T-helper 2 cell (primary cell): ENCODE data around the gene LRRC8C.

Experiments
- DNase-seq, 5 experiments: peaks; one replicate each; pipeline versions ENCODE4 v3.0.0 to v3.0.0-alpha.2; 2012 to 2022

Gene LRRC8C

DNA sequence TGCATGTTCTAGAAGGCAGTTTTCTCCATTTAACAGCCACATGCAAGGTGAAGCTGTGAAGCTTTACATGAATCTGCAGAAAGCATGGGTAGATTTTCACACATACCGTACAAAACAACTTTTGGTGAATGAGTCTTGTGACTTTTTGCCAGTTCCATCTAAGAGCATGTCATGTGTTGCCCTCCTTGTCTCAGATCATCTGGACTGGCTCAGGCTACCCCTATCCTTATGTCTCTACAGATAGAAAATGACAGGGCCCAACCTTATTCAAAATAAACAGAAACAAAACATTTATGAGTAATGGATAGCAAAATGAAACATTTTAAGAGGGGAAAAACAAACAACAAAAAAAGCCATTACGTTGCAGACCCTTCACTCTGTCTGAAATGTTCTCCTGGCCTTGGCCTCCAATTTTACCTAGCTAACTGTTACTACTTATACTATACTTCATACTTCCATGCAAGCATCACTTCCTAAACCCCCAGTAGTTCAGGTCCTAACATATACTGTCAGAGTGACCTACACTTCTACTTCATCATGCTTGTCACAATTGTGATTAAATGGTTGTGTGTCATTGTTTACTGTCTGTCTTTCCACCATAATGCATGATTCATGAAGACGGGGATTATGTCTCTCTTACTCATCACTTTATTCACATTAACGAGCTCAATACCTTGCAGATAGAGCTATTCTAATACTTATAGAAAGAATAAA is 39.0 kb downstream of the LRRC8C start:
- no peak for DNase-seq

DNA sequence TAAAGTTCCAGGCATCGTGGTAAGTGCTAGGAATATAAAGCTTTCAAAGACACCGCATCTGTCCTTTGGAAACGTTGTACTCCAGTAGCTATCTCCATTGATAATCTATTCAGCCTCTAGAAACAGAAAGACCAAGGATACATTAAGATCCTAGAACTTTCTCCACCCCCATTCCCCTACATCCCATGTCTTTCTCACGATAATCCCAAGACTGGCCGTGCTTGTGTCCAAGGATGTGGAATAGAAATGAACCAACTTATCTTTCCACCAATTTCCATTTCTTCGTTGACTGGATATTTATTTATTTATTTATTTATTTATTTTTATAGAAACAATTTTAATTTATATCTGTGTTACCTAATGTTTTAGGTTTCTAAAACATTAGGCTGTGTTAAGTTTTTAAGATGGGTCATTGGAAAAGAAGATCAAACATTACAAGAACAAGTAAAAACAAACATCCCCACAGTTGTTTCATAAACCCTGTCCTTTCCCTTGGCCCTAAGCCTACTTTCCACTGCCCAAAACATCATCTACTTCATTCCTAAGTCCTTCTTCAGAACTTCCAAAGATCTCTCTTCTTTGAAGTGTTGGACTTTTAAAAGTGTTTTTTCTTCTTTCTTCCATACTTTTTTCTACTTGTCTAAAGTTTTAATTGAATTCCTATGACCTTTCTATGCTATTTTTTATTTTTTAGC is 39.7 kb downstream of the LRRC8C start:
- DNase-seq = no peak

DNA sequence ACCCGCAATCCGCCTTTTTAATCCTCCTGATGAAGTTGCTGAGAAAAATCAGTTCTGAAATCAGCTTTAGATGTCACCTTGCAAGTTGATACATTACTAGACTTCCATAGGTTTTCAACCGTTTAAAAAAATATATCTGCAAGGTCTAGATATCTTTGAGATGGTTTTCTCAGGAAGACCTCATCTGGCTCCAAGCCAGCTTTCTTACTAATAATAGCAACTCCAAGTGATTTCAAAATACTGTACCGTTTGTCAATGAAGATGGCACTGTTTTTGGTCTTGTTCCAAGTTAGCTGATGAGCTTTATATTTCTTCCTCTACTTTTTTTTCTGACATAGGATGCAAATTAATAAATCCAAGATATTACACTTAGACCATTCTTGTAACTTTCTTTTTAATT is 40.3 kb downstream of the LRRC8C start:
- no peak for DNase-seq

DNA sequence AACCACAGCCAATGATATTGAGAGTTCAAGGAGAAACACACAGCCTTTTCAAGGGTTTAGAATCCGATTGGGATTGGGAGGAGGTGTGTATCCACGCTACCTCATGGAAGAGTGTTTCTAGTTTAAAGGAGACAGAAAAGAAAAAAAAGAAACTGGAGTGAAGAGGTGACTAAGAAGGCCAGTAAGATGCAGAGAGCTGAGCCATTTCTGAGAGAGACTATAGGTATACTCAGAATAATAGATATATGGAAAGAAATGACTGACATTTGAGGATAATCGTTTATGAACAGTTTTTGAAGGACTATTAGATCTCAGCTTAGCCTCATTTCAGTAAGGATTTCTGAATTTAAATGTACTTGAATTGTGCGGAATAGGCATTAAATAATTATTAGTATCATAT is 42.8 kb downstream of the LRRC8C start:
- no peak for DNase-seq

DNA sequence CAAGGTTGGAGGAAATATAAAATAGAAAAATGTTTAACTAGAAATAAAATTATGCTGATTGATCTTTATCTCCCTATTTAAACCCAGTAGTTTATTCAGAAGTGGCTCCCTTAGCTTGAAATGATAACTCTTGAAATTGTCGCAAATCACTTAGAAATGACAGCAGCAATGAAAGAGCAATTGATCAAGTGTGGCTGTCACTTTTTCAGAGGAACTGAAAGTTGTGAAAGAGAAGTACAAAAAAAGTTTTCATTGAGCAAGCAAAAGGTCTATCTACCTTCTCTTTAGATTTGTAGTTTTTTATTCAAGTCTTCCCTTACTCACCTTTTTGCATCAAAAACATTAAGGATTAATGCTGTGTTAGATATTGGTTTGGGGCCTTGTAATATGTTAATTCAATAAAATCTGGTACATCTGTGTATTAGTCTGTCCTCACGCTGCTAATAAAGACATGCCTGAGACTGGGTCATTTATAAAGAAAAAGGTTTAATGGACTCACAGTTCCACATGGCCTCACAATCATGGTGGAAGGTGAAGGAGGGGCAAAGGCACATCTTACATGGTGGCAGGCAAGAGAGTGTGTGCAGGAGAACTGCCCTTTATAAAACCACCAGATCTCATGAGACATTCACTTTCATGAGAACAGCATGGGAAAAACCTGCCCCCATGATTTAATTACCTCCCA is 48.3 kb downstream of the LRRC8C start:
- no peak for DNase-seq

DNA sequence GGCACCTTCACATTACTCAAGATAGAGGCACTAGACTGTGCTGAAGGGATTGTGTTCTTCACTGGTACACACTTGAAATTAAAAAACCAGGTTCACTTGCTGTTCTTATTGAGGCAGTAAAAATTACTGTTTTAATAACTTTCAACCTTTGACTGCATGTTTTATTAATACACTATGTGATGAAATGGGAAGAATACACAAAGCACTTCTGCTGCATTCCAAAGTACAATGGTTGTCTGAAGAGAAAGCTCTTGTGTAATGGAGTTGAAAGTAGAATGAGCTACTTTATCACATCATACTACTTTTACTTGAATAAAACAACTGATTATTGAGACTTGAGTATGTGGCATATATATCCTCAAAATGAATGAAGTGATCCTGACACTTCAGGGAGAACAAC is 49.7 kb downstream of the LRRC8C start:
- no peak for DNase-seq

DNA sequence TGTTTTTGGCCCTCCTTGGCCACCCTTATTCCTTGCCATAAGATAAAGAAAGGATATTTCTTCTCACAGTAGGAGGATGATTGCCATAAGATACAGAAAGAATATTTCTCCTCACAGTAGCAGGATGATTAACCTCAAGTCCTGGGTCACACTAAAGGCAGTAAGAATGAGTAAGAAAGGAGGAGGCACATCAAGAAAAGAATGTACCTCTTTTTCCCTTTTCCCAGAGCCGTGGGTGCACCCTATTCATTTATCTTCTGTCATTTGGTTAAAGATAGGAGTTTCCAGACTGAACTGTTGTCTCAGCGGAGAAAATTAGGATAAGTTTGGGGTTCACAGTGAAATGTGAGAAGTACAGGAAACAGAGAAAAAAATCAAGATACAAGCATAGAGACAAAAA is 52.5 kb downstream of the LRRC8C start:
- no peak for DNase-seq

DNA sequence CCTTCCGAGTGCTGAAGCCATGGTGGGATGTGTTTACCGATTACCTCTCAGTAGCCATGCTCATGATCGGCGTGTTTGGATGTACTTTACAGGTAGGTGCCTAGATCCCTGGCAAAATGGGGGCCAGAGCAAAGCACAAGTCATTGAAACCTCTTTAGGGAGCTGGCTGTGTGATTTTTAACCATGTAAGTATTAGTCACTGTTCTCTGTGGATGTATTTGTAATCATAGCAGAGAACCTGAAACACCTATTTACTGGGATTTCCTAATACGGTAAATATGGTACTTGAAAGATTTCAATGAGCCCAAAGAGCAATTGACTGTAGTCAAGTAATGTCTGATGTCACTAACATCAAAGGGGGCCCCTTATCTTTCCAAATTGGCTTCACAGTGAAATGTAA is 53.6 kb downstream of the LRRC8C start:
- no peak for DNase-seq

DNA sequence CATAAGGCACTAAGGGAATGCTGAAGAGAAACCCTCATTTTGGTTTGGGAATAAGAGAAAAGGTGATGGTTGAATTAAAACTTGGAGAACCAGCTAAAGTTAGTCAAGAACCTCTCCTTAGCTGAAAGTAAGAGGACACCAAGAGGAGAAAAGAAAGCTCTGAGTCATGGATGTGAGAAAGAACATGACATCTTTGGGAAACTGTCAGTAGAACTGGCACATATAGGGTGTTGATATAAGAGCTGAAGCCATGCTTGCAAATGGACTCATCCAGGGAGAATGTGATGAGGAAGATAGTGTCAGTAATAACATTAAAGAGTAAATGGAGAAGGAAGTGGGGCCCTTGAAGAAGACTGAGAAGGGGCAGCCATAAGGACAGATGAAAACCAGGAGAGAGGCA is 54.3 kb downstream of the LRRC8C start:
- DNase-seq = no peak

DNA sequence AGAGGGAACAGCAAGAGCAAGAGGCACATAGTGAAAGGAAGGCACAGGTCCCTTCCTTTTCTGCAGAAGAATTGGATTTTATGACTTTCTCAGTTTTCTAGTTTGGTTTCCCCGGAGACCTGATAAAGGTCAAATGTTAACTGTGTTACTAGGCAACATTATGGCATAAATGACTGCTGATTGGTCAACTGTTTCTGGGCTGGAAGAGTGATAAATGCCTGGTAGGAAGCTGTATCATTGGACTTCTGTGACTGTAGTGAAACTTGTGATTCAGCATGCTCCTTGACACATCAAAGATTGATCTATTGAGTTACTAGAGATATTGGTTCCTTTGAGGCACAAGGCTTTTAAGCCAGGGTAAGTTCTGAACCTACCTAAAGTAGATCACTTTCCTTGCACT is 55.7 kb downstream of the LRRC8C start:
- DNase-seq = no peak

DNA sequence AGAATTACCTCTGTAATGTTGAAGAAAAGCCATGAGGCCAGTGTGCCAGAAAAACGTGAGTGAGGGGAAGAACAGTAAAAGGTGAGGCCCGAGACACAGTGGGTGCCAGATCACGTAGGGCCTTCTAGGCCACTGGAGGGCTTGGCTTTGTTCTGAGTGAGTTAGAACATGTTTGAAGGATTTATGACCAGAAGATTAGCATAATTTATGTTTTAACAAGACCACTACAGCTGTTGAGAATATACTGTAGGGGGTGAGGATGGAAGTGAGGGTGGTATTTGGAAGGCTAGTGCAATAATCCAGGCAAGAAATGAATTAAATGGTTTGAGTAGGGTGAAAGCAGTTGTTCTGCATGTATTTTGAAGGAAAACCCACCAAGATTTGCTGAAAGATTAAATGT is 56.3 kb downstream of the LRRC8C start:
- no peak for DNase-seq

DNA sequence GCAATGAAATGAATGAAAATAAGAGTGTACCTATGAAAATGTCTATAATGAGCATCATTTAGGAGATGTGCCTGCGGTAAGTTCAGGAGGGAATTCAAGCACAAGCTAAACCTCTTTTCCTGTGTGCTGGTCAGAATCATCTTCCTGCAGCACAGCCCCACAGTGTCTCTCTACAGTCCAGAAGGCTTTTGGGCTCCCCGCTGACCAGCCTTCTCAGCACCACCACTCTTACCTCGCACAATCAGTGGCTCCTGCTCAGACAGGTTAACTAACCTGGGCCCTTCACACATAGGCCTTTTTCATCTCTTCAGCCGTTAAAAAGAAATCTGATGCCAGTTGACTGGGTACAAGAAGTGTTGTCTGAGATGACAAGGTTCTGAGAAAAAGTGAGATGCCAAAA is 57.7 kb downstream of the LRRC8C start:
- DNase-seq = no peak

DNA sequence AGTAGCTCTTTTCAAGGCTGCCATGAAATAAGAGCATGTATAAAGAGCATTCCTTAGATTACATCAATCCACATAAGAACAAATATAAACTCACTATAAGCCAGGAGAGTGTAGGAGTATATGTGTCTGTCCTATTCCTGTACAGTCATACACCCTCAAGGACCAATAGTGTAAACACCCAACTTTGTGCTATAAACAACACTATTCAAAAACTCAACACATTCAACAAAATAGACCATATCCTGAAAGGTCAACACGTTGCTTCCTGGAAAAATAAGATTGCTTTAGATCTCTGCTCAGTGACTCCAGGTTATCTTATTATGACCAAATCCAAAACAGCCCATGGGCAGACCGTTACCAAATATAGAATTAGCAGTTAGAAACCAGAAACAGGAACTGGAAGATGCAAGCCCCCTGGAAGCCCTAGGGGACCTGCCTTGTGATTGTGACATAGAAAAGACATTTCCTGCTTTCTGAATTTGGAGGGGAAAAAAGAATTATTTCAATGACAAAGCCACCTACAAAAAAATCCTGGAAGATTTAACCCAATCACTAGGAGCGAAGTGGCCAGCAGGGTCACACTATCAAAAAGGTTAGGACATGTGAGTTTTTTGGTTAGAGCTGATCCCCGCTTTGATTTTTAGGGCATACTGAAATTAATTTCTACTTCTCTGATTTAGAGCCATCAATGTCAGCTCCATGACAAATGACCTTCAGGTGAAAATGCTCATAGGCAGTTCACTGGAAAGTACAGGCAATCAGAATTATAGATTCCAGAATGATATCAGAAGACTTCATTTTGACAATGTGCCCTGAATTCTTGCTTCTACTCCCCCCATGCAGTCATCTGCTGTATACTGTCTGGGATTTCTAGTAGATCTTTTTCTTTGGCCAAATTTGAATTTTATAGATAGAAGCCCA is 59.9 kb downstream of the LRRC8C start:
- no peak for DNase-seq

DNA sequence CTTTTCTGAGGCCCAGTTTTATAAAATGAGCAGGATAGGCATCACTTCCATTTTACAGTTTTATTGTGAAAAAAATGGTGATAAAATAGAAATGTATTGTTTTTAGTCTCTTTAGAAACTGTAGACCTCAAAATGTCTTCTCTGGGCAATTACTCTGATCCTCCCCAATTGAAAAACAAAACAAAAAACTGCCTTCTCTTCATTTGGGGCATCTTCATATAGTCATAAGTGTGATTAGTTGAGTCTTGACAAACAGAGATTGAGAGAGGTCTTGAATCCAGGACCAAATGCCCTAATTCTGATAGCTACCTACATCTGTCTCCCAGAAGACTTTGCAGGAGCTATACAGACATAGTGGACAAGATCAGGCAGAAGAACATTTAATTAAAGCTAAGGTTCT is 62.9 kb downstream of the LRRC8C start:
- DNase-seq = no peak

DNA sequence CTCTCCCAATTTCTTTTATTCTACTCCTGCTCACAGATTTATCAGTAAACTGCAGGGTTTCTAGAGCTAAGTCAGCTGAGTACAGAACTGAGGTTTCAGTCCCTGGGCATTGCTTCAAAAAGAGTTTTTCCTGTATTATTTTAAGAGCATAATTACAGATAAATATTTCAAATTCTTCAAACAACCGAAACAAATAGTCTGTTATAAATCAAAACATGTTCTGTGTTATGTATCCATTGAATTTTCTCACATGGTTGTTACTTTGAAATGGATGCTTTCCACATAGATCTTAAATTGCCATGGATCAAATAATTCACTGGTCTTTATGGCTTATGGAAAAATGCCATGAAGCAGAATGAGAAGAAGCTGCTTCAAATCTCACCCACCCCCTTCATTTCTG is 64.5 kb downstream of the LRRC8C start:
- DNase-seq = no peak

DNA sequence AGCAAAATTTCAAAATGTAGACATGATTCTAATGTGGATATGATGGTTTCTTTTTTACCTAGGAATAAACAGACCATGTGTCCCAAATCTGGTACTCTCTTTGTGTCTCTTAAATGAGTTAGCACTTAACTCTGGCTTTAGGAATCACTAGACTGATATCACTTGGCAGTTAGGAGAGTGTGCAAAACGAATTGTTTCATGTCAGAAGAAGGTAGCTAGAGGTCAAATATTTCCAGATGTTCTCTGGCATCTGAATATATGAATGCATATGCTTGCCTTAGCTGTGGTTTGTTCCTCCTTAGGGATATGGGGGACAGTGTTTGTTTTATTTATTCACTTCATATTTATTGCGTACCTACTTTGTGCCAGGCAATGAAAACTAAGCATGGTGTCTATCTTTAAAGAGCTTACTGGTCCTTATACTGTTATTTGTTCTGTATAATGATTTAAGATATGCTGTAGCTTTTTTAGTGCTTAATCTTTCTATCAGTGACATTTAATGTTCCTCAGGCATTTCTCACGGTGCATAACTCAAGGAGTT is 65.2 kb downstream of the LRRC8C start:
- no peak for DNase-seq

DNA sequence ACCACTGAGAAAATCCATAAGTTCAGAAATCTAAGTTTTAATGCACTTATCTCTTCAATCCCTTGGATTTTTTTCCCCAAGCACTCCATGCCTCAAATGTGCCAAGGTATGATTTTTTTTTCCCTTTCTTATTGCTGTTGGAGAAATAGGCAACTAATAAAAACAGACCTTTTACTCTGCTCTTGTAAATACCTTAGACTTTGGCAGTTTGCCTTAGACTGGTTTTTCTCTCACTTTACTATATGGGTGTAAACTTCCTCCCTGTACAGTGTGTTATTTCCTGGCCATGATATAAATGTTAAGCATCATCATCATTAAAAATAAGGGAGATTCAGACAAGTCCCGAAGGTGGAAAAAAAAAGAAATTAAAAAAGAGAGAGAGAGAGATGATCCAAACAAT is 65.7 kb downstream of the LRRC8C start:
- DNase-seq = peak in 2 of 5 experiments; percentile 15 to 35

DNA sequence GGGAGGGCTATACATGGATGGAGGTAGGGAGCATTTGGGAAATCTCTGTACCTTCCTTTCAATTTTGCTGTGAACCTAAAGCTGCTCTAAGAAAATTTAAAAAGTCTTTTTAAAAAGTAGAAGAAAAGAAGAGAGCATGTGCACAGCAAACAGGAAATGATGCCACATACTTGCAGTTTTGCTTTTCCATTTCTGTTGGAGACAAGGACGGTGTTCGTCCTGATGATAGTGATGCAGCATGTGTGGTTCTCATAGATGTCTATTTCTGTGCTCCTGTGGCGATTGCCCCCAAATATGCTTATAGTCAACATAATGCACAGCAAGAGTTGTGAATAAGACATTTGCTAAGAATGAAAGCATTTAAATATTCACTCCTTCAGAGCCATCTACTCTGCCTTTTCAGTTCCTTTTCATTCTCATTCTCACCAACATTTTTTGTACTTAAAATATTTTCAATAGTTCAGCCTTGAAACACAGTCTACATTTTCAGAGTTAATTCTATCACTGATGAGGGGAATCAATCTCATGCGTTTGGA is 66.6 kb downstream of the LRRC8C start:
- no peak for DNase-seq

DNA sequence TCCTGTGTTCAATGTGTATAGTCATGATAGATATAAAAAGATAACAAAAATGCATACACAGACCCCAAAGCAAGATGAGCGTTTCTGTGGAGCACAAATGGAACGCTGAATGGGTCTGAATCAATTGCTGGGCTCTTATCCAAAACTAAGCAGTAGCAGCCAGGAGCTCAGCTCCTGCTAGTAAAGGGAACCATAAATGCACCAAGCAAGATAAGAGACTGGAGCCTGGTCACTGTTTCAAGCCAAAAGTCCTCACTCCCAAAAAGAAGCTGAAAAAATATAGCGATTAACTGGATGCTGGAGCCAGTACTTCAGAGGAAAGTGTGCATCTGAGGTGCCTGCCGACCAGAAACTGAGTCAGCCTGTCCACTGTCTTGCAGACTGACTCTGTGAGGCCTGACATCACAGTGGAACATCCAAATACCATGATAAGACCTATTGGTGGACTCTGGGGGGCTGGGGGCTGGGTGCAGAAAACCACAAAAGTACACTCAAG is 68.9 kb downstream of the LRRC8C start:
- DNase-seq = no peak

DNA sequence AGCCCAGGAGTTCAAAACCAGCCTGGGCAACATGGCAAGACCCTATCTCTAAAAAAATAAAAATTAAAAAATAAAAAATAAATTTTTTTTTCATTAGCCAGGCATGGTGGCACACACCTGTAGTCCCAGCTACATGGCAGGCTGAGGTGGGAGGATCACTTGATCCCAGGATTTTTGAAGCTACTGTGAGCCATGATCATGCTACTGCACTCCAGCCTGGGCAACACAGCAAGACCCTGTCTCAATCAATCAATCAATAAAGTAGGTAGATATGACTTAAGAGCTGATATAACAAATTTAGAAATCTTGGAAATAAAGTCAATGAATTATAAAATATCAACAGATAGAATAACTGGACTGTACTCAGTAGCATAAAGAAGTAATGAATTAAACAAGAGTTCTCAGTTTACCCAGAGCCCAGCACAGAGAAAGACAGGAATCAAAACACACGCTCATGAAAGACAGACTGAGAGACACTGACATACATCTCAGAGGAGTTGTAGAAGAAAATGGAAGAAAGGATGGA is 69.7 kb downstream of the LRRC8C start:
- DNase-seq = no peak

DNA sequence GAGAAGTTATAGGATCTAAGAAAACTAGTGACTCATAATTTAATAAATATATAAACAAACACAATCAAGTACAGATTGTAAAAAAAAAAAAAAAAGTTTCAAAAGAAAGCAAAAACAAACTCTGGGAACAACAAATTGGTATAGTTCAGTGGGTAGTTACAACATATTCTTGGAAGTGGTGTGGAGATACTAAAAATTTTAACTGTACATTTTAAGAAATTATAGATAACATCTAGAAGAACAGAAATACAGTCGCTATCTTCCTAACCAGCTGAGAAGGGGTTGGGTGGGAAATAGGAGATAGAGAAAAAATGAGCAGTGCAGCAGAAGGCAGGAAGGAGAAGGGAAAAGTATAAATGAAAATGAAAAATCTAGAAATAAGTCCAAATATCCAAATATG is 70.5 kb downstream of the LRRC8C start:
- no peak for DNase-seq

DNA sequence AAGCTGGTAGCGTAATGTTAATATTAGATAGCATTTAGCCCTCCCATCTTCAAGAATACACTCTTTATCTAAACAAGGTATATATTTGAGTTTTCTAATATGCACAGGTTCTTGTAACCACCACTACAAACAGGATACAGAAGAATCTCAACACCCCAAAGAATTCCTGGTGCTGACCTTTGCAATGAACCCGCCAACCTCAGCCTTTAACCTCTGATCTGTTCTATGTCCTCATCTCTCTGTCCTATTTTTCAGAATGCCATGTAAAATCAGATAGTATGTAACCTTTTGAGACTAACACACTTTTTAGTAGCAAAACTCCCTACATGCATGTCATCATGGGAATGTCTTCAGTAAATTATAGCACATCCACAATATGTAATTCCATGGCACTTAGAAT is 71.1 kb downstream of the LRRC8C start:
- DNase-seq = no peak
